Peyer's patch (tissue), 4 donors: Measurements from ENCODE around the gene CCDC185.

Source experiments
- CTCF ChIP-seq, 6 experiments: fragments of 450-650 bp in 4 of 6; fragments of 200-600 bp in 2 of 6; sonication (generic) in 1 of 6; IDR thresholded peaks; one replicate each; pipeline ENCODE4 v1.5.1; 2017 to 2019; ENCODE audit warnings: antibody characterized with exemption in 6 of 6, mild to moderate bottlenecking in 3 of 6, moderate library complexity in 1 of 6
- POLR2A ChIP-seq, 2 donors: fragments of 450-650 bp; IDR thresholded peaks; one replicate each; pipeline ENCODE4 v1.5.1; 2017; ENCODE audit warnings: antibody characterized with exemption in 2 of 2, mild to moderate bottlenecking in 2 of 2, moderate library complexity in 2 of 2

GRCh38 chr1:223401873-223402789, 8.9 kb downstream of the CCDC185 start:
- TF ChIP-seq POLR2A (IDR thresholded peaks at IDR 0.05) (no peak), CTCF (IDR thresholded peaks at IDR 0.05) (no peak)
